ENCODE data around the gene EFCAB12.

DNA sequence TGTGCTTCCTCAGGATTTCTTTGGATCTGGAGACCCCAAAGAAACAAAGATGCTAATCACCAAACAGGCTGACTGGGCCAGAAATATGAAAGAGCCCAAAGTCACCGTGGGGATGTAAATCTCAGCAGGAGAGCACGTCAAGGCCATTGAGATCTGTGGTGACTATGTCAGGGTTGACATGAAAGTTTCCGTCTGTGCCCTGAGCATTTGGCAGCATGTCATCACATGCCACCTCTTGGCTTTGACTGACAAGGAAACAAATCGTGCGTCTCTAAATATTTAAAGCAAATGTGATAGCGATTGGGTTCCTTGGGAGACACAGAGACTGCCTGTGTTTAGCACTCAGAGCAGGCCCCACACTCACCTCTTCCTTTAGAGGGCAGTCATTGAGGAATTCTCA lies 35.2 kb downstream of the EFCAB12 start:
- TF ChIP-seq FOXM1 (IDR thresholded peaks at IDR 0.05; ENCODE audit: low read depth, low read length) (no peak), CBX5 (IDR thresholded peaks at IDR 0.05; ENCODE audit: low read depth) (no peak), POLR2A (IDR thresholded peaks at IDR 0.05; ENCODE audit: low read depth, low read length) (no peak), TCF7 (IDR thresholded peaks at IDR 0.05; ENCODE audit: borderline replicate concordance) (no peak), BRCA1 (IDR thresholded peaks at IDR 0.05; ENCODE audit: low read depth, low read length) (no peak), SMC3 (IDR thresholded peaks at IDR 0.05; ENCODE audit: borderline replicate concordance, low read length) (no peak), HDAC2 (IDR thresholded peaks at IDR 0.05) (no peak), ETV6 (conservative IDR thresholded peaks at IDR 0.05 in 1 of 2, IDR thresholded peaks at IDR 0.05 in 1 of 2; ENCODE audit: borderline replicate concordance in 1 of 2, low read depth in 1 of 2) (no peak), ESRRA (IDR thresholded peaks at IDR 0.05; ENCODE audit: low read length) (no peak)
- TF ChIP-seq, protein P1, sequence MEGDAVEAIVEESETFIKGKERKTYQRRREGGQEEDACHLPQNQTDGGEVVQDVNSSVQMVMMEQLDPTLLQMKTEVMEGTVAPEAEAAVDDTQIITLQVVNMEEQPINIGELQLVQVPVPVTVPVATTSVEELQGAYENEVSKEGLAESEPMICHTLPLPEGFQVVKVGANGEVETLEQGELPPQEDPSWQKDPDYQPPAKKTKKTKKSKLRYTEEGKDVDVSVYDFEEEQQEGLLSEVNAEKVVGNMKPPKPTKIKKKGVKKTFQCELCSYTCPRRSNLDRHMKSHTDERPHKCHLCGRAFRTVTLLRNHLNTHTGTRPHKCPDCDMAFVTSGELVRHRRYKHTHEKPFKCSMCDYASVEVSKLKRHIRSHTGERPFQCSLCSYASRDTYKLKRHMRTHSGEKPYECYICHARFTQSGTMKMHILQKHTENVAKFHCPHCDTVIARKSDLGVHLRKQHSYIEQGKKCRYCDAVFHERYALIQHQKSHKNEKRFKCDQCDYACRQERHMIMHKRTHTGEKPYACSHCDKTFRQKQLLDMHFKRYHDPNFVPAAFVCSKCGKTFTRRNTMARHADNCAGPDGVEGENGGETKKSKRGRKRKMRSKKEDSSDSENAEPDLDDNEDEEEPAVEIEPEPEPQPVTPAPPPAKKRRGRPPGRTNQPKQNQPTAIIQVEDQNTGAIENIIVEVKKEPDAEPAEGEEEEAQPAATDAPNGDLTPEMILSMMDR (IDR thresholded peaks at IDR 0.05 in 2 of 3, conservative IDR thresholded peaks at IDR 0.05 in 1 of 3; ENCODE audit: control insufficient read depth in 2 of 3, extremely low read depth in 1 of 3, insufficient read depth in 1 of 3, low read depth in 3 of 3, low read length in 3 of 3), result no peak
- TF ChIP-seq, protein P2, sequence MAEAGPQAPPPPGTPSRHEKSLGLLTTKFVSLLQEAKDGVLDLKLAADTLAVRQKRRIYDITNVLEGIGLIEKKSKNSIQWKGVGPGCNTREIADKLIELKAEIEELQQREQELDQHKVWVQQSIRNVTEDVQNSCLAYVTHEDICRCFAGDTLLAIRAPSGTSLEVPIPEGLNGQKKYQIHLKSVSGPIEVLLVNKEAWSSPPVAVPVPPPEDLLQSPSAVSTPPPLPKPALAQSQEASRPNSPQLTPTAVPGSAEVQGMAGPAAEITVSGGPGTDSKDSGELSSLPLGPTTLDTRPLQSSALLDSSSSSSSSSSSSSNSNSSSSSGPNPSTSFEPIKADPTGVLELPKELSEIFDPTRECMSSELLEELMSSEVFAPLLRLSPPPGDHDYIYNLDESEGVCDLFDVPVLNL (IDR thresholded peaks at IDR 0.05; ENCODE audit: low read depth, low read length), result no peak
- TF ChIP-seq, protein P3, sequence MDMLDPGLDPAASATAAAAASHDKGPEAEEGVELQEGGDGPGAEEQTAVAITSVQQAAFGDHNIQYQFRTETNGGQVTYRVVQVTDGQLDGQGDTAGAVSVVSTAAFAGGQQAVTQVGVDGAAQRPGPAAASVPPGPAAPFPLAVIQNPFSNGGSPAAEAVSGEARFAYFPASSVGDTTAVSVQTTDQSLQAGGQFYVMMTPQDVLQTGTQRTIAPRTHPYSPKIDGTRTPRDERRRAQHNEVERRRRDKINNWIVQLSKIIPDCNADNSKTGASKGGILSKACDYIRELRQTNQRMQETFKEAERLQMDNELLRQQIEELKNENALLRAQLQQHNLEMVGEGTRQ (IDR thresholded peaks at IDR 0.05; ENCODE audit: borderline replicate concordance, low read depth, low read length), result no peak

Measured in GM12878 (cell line).